WTC11 (cell line): Measurements from ENCODE around the gene SNX20.

ENCODE experiments used
- ATF2 ChIP-seq: sonication (generic); formaldehyde crosslinking; IDR thresholded peaks from 2 replicates; pipeline ENCODE4 v1.8.1; 2022; ENCODE audit warnings: low read depth, missing genetic modification reagents, borderline replicate concordance
- ATF6 ChIP-seq: sonication (generic); formaldehyde crosslinking; IDR thresholded peaks from 2 replicates; pipeline ENCODE4 v1.8.1; 2023; ENCODE audit warnings: mild to moderate bottlenecking, missing genetic modification reagents
- CTCF ChIP-seq: fragments of 200-600 bp; IDR thresholded peaks from 2 replicates; pipeline ENCODE4 v1.8.0; 2022; ENCODE audit warnings: antibody characterized with exemption
- E2F1 ChIP-seq: sonication (generic); formaldehyde crosslinking; IDR thresholded peaks from 2 replicates; pipeline ENCODE4 v1.8.0; 2022; ENCODE audit warnings: mild to moderate bottlenecking, missing genetic modification reagents
- MAX ChIP-seq: sonication (generic); formaldehyde crosslinking; IDR thresholded peaks from 2 replicates; pipeline ENCODE4 v1.8.0; 2022; ENCODE audit warnings: mild to moderate bottlenecking, missing genetic modification reagents
- ZNF121 ChIP-seq: sonication (generic); formaldehyde crosslinking; IDR thresholded peaks from 2 replicates; pipeline ENCODE4 v1.8.0; 2023; ENCODE audit warnings: missing genetic modification reagents
- ZNF232 ChIP-seq: sonication (generic); formaldehyde crosslinking; IDR thresholded peaks from 2 replicates; pipeline ENCODE4 v1.8.0; 2022; ENCODE audit warnings: mild to moderate bottlenecking, missing genetic modification reagents

- no peak for TF ChIP-seq CTCF
- TF ChIP-seq ZNF121 (CRISPR knock-in tag), result no peak
- TF ChIP-seq ZNF232 (CRISPR knock-in tag), result no peak
- TF ChIP-seq ATF6, result no peak
- TF ChIP-seq MAX (CRISPR knock-in tag), result no peak
- no peak for TF ChIP-seq E2F1 (CRISPR knock-in tag)
- no peak for TF ChIP-seq ATF2 (CRISPR knock-in tag)
Measured at GRCh38 chr16:50679676-50680555, 1.2 kb downstream of the SNX20 start.
